GM08714 (cell line): Measurements from ENCODE around the gene KLF2.
A peak's percentile ranks its signal among the peaks of the same experiment; 100 is the strongest.

Experiments
- H3K4me3 ChIP-seq: fragments of 200-500 bp; sonication (Bioruptor generic); 2 replicates; pipeline ENCODE4 v1.5.1; 2014; ENCODE audit warnings: mild to moderate bottlenecking, low read length, inconsistent platforms
- ZNF274 ChIP-seq: IDR thresholded peaks from 2 replicates; pipeline ENCODE4 v1.6.1; 2012; ENCODE audit warnings: mild to moderate bottlenecking, low read depth, low read length

KLF2 gene

DNA sequence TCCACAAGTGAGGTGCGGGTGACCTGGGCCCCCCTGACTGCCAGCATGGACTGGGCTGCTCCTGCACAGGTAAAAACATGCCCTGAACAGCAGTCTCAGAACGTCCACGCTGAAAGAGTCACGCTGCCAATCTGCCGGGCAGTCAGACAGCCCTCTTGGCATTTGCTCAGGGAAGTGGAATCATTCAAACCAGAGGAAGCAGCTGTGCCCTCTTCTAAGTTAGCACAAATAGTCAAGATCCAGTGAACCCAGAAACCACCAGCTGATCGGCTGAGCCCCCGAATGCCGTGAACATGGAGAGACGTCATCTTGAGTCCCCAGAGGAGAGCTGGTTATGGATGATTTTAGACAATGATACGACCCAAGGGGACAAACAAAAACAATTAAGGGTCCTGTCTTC is 34.4 kb downstream of the KLF2 start:
- no peak overlapping the region for H3K4me3 ChIP-seq
- TF ChIP-seq ZNF274: no peak

DNA sequence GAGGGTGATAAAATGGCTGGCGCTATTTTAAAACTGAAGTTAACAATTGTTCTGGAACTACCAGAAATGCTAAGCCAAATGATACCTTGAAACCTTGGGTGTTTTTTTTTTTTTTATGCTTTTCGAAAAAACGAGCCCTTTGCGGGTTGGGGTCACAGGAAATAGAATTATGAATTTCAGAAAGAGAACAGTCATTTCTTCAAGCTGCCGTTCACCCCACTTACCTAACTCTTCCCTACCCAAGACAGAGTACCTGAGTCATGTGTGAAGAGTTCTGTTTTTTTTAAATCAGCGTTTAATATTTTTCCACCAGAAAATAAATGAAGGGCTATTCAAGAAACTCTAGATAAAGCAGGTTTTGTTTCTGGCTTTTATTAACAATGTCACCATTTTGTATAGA is 35.3 kb downstream of the KLF2 start:
- no peak for TF ChIP-seq ZNF274
- no peak overlapping the region for H3K4me3 ChIP-seq

DNA sequence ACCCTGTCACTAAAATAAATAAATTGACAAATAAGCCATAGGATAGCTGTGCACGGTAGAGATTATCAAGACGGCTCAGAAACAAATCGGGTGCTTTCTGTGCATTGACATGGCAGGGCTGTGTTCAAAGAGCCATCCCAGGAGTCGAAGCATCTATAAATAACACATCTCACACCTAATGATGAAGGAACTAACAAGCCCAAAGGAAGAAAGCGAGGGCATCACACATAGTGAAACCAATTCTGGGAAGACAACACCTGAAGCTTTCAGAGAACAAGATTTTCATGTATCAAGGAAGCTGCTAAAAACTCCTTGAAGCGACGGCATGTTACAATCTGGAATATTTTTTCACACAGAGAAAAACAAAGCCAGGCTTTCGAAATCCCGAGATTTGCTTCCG is 36.1 kb downstream of the KLF2 start:
- no peak overlapping the region for H3K4me3 ChIP-seq
- no peak for TF ChIP-seq ZNF274

DNA sequence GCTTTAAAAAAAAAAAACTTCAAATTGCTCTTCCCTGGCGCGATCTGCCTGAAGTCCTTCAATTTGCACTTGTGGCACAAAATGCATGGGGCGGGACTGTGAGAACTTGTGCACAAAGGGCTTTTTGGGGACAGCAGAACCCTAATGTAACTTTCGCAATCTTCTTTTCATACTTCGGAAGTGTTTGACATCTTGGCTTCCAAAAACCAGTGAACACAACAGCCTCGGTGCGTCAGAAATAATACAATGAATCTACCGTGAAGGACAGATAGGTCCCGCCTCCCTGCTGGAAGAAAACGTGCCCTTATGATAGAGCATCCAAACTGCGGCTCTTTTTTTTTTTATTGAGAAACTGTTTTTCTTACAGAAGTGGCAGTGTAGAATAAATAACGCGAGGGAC is 36.6 kb downstream of the KLF2 start:
- no peak overlapping the region for H3K4me3 ChIP-seq
- no peak for TF ChIP-seq ZNF274

DNA sequence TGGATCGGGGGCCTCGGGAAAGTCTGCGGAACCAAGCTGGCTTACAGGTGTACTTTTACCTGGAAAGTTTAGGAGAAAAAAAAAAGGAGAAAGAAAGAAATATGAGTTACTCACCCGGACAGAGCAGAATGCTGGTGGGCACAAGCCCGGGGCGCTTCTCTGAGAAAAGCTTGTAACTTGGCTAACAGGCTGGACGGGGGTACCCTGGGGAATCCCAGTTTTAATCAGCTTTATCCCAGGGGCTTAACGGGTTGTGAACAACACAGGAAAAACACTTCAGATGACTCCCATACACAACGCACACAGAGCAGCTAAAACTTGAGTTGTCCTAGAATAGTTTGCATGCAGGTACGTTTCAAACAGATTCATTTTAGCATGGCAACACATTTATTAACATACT is 37.3 kb downstream of the KLF2 start:
- no peak overlapping the region for H3K4me3 ChIP-seq
- no peak for TF ChIP-seq ZNF274

DNA sequence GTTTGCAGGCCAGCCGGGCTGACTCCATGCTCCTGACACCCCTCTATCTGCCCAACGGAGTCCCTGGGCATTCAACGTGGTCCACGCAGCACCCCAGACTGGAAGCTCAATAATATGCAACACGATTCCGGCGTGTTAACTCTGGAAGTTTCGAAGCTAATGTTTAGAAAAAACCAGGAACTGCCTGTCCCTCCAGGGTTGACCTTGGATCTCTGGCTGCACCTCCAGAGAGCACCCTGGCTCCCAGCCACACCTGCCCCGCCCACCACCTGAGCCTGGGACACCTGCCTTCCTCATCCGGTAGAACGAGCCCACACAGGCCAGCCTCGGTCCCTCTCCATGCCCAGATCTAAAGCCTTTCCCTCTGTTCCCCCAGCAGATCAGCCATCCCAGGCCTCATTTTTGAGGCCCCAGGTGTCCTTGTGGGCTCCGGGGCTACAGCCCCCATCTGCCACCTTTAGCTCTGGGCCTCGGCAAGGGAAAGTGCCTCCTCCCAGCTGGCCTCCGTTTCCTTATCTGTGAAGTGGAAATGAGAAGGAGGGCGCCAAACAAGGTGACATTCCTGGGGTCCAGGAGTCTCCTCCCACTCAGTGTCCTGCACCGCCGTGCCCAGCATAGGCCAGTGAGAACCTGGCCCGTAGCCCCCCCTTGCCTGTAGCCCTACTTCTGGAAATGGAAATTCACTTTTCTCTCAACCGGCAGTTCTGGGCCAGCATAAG is 38.7 kb downstream of the KLF2 start:
- TF ChIP-seq ZNF274: no peak
- H3K4me3 ChIP-seq: no peak overlapping the region

DNA sequence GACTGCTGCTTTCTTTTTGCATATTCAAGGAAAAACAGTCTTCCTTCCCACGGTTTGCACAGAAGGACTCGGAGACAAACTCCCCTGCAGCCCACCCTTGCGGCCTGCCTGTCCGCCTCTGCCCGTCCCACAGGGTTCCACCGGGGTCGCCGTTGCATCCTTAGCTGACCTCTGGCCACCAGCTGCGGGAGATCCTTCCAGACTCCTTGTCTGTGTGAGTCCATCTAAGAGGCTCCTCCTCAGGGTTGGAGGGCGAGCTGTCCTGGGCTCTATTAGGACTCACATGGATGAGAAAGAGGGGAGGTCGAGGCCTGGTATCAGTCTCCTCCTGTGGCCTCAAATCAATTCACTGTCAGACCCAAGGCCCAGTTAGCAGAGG is 39.2 kb downstream of the KLF2 start:
- H3K4me3 ChIP-seq: no peak overlapping the region
- TF ChIP-seq ZNF274: no peak

DNA sequence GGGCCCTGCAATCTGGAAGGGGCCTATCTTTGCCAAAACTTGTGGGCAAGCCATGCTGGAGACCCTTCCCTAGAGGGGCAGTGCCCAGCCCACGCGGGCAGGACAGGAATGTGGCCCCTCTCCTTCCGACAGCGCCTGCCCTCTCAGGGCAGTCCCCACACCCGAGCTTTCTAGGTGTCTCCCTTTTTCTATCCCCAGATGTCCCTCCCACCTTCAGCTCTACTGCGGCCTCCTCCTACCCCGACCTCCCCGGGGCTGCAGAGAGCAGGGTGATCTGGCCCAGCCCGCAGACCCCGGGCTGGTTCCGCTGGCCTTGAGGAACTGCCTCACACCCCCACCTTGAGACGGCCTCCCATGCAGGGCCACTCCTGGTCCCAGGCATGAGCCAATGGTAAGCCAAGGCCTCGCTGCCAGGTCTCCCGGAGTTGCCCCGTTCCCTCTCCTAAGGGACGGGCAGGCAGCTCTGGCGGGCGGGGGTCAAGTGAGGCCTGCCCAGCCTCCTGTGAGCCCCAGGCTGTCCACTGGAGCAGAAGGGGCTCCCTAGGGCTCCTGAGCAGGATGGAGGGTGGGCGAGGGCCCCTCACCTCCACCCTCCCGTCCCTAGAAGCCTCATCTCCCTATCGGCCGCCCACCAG is 39.7 kb downstream of the KLF2 start:
- no peak overlapping the region for H3K4me3 ChIP-seq
- TF ChIP-seq ZNF274: no peak

DNA sequence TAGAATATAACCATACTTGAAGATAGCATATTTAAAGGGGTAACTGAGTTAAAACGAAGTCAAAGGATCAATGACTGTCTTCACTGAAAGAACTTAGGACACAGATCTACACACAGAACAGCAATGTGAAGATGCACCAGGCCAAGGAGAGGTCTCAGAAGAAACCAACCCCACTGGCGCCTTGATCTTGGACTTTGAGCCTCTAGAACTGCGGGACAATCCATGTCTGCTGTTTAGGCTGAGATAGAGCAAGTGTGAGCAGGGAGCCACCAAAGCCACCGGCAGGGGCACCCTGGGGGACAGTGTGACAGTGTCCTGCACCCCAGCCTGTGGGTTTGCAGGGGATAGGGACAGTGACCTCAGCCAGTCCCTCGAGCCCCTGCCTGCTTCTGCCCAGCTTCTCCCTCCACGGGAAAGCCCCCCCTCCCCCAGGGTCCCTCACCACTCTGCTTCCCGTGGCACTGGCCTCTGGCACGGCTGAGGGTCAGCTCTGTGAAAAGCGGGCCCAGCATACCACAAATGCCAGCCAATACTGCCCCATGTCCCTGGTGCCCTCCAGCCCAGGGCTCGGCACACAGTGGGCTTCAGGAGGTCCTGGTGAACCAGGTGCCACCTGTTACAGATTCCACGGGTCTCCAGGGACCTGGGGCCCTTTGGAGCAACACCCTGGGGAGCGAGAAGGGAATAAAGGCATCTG is 40.8 kb downstream of the KLF2 start:
- H3K4me3 ChIP-seq: peak overlapping the region; percentile 15; the same call in 1 of the 2 replicates
- no peak for TF ChIP-seq ZNF274

DNA sequence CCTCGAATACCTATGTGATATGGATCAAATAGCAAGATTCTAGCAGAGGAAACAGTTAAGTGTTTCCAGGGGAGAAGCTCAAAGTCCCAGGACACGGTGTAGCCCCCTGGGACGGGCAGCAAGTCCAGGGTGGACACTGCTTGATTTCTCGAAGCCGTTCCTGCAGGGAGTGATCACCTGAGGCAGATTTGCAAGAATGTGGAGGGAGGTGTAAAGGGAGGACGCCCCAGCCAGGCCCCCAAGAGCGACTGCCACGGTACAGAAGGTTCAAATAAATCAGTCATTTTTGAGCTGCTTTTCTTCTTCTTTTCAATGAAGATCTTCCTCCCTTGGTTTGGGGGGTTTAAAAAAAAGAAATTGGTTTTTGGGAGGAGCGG is 41.4 kb downstream of the KLF2 start:
- peak overlapping the region; percentile 15; the same call in 1 of the 2 replicates for H3K4me3 ChIP-seq
- TF ChIP-seq ZNF274: no peak

DNA sequence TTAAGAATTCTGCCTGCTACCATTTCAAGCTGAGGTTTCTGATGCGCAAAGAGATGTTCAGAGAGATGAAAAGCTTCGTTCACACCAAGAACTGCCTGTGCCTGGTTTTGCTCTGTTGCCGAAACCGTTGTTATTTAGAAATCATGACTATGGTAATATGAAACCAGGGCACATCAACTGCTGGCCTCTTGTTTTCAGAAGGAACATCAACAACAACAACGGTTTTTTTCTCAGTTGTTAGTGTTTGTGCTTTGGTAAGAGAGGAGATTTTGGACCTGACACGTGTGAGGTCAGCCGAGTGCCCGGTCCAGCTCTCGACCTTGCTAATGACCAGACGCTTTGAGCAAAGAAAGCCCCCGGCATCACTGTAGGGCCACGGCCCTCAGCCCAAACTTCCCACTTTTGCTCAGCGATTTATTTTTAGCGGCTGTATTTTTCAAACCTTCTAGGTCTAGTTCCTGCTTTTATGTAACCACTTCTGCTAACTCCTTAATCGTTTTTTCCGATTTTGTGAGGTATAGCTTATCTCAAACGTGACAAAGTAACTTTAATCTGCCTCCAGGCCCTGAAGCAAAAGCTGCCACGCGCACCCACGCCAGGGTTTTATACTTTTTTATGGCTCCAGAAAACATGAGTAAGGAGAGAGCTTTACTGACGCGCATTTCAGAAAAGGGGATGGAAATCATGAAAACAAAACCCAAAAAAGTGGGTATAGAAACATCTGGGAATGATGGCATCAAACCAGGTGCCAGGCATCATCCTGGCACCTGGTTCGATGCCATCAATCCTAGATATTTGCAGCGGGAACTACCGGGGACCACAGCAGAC is 42.0 kb downstream of the KLF2 start:
- no peak for TF ChIP-seq ZNF274
- peak overlapping the region; percentile 58; the same call in 1 of the 2 replicates for H3K4me3 ChIP-seq

DNA sequence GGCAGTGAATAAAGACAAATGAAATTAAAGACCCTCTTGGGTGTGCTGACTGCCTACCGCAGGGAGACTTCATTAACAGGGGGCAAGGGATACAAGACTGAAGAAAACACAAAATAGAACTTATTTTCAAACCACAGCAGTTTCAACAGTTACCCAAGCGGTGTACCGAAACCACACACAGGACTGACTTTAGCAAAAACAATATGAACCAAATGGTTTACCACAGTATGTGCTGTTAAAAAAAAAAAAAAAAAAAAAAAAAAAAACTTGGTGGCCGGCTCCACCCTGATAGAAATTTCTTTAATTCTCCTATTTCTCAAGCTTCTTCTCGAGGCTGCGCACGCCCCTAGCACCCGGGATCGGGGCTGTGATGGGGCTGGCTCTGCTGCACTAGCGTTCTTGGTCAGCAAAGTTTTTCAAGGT is 42.6 kb downstream of the KLF2 start:
- no peak for TF ChIP-seq ZNF274
- H3K4me3 ChIP-seq: peak overlapping the region; percentile 58; the same call in 1 of the 2 replicates

DNA sequence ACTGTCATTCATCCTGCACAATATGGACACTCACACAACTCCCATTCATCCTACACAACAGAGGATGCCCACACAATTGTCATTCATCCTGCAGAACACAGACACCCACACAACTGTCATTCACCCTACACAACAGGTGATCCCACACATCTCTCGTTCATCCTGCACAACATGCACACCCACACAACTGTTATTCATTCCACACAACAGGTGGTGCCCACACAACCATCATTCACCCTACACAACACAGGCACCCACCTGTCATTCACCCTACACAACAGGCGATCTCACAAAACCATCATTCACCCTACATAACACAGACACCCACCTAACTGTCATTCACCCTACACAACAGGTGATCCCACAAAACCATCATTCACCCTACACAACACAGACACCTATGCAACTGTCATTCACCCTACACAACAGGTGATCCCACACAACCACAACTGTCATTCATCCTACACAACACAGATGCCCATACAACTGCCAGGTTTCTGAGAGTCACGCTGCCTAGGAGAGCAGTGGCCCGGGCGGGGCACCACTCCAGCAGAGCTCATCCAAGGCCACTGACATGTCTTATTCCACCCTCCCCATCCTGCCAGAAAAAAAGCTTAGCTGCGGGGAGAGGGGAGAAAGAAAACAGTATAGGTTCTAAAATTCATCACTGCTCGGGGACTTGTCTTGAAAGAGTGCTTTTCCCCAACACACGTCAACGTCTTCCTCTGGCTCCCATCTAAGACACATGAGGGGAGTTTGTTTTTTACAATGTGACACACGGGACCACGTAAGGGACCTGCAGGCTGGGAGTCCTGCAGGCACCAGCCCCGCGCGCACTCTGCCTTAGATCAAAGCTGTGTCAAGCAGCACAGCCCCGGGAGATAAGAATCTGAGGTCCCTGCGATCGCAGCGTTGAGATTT is 44.0 kb downstream of the KLF2 start:
- TF ChIP-seq ZNF274: no peak

More for the DNA sequence above, 44.0 kb downstream of the KLF2 start:
- H3K4me3 ChIP-seq: no peak overlapping the region
